Measurements from ENCODE around the gene ARNT2. TPM values are rescaled to one million over a fixed set of nuclear protein-coding genes. Genes with fewer than 3 reads are reported as not detected.

Gene ARNT2
- total and polyA plus RNA-seq, 3 donors from 2014 or later, result 34.3 to 58.7 (median 50.2) TPM

DNA sequence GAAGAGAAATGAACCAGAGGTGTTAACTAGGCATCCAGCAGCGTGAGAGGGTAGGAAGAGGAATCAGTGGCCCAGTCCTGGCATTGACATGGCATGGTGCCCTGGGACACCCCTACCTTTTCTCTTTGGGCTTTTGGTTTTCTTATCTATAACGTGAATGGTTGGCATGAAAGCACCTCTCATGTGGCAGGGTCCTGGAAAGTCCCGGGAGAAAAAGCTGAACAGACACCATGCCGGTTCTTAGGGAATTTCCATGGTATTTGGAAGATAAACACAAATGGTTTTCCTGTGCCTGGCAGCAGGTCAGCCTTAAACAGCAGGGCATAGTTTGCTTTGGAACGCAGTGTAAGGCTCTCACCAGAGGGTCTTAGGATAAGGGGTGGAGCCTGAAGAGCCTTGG, 15.4 kb downstream of the ARNT2 start:
- H3K4me1 ChIP-seq, result peaks cover 3% of the 10 kb centered on the region
- WGBS, 2 donors, result 65% methylated on average over 5 of the region's 5 CpGs
- H3K27me3 ChIP-seq, result no peaks in the 10 kb centered on the region
- H3K4me3 ChIP-seq, result no peak overlapping the region
- intact Hi-C loops (cut with DNase I; ENCODE audit: low total_unique reads), result no loop called here
- H3K27ac ChIP-seq, result no peak overlapping the region
- no peaks in the 10 kb centered on the region for H3K9me3 ChIP-seq
- H3K36me3 ChIP-seq (ENCODE audit: low read depth, missing control alignments), result no peaks in the 10 kb centered on the region
- TF ChIP-seq, protein P1, sequence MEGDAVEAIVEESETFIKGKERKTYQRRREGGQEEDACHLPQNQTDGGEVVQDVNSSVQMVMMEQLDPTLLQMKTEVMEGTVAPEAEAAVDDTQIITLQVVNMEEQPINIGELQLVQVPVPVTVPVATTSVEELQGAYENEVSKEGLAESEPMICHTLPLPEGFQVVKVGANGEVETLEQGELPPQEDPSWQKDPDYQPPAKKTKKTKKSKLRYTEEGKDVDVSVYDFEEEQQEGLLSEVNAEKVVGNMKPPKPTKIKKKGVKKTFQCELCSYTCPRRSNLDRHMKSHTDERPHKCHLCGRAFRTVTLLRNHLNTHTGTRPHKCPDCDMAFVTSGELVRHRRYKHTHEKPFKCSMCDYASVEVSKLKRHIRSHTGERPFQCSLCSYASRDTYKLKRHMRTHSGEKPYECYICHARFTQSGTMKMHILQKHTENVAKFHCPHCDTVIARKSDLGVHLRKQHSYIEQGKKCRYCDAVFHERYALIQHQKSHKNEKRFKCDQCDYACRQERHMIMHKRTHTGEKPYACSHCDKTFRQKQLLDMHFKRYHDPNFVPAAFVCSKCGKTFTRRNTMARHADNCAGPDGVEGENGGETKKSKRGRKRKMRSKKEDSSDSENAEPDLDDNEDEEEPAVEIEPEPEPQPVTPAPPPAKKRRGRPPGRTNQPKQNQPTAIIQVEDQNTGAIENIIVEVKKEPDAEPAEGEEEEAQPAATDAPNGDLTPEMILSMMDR (IDR thresholded peaks at IDR 0.05), result no peak
- no peak for TF ChIP-seq POLR2A (IDR thresholded peaks at IDR 0.05)
- no peak for DNase-seq

DNA sequence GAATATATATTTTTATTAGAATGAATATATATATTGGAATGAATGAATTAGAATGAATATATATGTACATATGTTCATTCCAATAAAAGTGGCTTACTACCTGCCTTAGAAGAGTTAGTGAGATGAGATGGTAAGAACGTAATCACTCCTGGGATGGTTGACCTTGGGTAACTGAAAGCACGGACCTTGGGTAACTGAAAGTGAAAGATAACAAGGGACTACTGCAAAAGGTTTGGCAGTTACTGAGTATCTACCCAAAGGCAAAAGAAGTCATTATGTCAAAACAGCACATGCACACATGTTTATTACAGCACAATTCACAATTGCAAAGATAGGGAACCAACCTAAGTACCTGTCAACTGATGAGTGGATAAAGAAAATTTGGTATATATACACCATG, 16.5 kb downstream of the ARNT2 start:
- TF ChIP-seq, protein P1 (IDR thresholded peaks at IDR 0.05), result no peak
- TF ChIP-seq POLR2A (IDR thresholded peaks at IDR 0.05), result no peak
- no peaks in the 10 kb centered on the region for H3K36me3 ChIP-seq (ENCODE audit: low read depth, missing control alignments)
- intact Hi-C loops (cut with DNase I; ENCODE audit: low total_unique reads), result no loop called here
- peaks cover 3% of the 10 kb centered on the region for H3K4me1 ChIP-seq
- no peak for DNase-seq
- H3K4me3 ChIP-seq, result no peak overlapping the region
- no peaks in the 10 kb centered on the region for H3K27me3 ChIP-seq
- no peaks in the 10 kb centered on the region for H3K9me3 ChIP-seq
- no peak overlapping the region for H3K27ac ChIP-seq
- WGBS, 2 donors, result 30 to 44% methylated on average over 2 of the region's 2 CpGs

DNA sequence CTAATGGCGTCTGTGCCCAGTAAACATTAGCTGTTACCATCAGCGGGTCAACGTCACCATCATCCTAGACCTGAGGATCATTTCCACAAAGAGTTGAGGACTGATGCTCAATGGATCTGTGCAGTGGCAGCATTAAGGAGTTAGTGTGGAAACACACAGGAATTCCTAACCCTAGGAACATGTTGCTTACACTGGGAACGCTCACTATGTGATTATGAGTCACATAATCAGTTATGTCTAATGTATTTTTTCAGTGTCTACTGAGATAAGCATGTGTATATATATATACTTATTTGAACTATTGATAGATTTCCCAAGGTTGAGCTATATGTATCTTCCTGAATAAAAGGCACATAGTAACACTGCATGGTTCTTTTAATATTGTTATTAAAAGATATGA, 19.0 kb downstream of the ARNT2 start:
- DNase-seq, result no peak
- no peak overlapping the region for H3K4me3 ChIP-seq
- intact Hi-C loops (cut with DNase I; ENCODE audit: low total_unique reads), result no loop called here
- H3K27me3 ChIP-seq, result no peaks in the 10 kb centered on the region
- no peak overlapping the region for H3K27ac ChIP-seq
- H3K4me1 ChIP-seq, result peaks cover 3% of the 10 kb centered on the region
- 87 to 95% methylated on average over 4 of the region's 4 CpGs for WGBS, 2 donors
- no peaks in the 10 kb centered on the region for H3K36me3 ChIP-seq (ENCODE audit: low read depth, missing control alignments)
- TF ChIP-seq POLR2A (IDR thresholded peaks at IDR 0.05), result no peak
- TF ChIP-seq, protein P1 (IDR thresholded peaks at IDR 0.05), result no peak
- H3K9me3 ChIP-seq, result no peaks in the 10 kb centered on the region

DNA sequence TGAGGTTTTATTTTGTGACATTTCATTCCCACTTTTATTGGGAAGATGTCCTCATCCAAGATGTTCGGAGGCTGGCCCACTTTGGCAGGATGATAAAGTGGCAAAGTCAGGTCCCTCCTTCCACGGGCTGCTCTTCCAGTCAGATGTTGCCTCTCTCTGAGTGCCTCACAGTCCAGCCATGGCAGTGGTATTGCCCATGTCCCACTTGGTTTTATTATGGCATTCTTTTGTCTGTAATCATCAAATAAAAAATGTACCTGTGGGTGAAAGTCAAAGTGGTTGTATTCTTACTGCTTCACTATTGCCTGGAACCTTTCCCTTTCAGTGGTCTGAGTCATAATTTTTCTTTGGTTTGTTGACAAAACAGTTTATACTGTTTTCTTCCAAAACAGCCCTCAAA, 20.2 kb downstream of the ARNT2 start:
- H3K4me3 ChIP-seq, result no peak overlapping the region
- TF ChIP-seq POLR2A (IDR thresholded peaks at IDR 0.05), result no peak
- H3K27ac ChIP-seq, result no peak overlapping the region
- 86 to 96% methylated on average over 2 of the region's 2 CpGs for WGBS, 2 donors
- H3K27me3 ChIP-seq, result no peaks in the 10 kb centered on the region
- no peak for DNase-seq
- peaks cover 4% of the 10 kb centered on the region for H3K4me1 ChIP-seq
- H3K9me3 ChIP-seq, result no peaks in the 10 kb centered on the region
- intact Hi-C loops (cut with DNase I; ENCODE audit: low total_unique reads), result no loop called here
- no peaks in the 10 kb centered on the region for H3K36me3 ChIP-seq (ENCODE audit: low read depth, missing control alignments)

DNA sequence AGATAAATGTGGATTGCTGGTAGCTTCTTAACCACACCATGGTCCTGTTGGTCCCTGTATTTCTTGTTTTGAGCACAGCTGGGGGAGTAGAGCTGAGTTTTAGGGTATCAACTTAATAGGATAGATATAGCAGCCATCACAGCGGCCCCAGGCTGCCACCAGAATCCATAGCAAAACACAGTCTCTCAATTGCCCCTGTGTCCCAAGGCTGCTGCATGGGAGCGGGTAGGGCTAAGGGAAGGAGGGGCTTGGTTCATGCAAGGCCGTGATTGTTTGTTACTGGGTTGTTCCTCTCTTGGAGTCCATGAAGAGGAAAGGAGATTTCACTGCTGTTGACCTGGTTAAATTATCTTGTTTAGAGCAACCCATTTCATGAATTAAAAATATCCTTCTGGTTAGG, 22.1 kb downstream of the ARNT2 start:
- Histone ChIP-seq H3K4me3 (no peak overlapping the region), H3K36me3 (ENCODE audit: low read depth, missing control alignments) (no peaks in the 10 kb centered on the region), H3K4me1 (peaks cover 4% of the 10 kb centered on the region), H3K9me3 (no peaks in the 10 kb centered on the region), H3K27ac (no peak overlapping the region), H3K27me3 (no peaks in the 10 kb centered on the region)
- no peak for DNase-seq
- intact Hi-C loops (cut with DNase I; ENCODE audit: low total_unique reads), result no loop called here
- TF ChIP-seq, protein P1 (IDR thresholded peaks at IDR 0.05), result no peak
- TF ChIP-seq POLR2A (IDR thresholded peaks at IDR 0.05), result no peak
- 96 to 97% methylated on average over 2 to 3 of the region's 3 CpGs for WGBS, 2 donors

Measured in testis (tissue), 3 donors.